HG02870 (cell line): ENCODE data around the gene MRTFB.
"Not testable (repeated sequence)": the region's sequence is repeated elsewhere in the genome, so short reads cannot be mapped to it uniquely, and the experiment has no call there.

Experiments used
- ATAC-seq: cut with Tn5 transposase; IDR thresholded peaks from one replicate; pipeline ENCODE4 v1.9.1; 2021; ENCODE audit warnings: mild to moderate bottlenecking, moderate library complexity; ENCODE audit not compliant: unreplicated experiment

Gene MRTFB

GRCh38 chr16:14070877-14071575 is at the start of gene MRTFB:
Gene MRTFB (plus strand): TSS chr16:14071319. CDS start chr16:14140607, 69,288 bp downstream.
- ATAC-seq: peak; percentile 76

GRCh38 chr16:14023526-14023925 is 47.6 kb upstream of the MRTFB start:
- ATAC-seq: not testable (repeated sequence)

GRCh38 chr16:14024283-14024682 is 46.8 kb upstream of the MRTFB start:
- no peak for ATAC-seq

- ATAC-seq: no peak
These were observed 44.4 kb upstream of the MRTFB start for GRCh38 chr16:14026572-14027285.

GRCh38 chr16:14028202-14028601 is 42.9 kb upstream of the MRTFB start:
- no peak for ATAC-seq

- no peak for ATAC-seq
These were observed 41.5 kb upstream of the MRTFB start for GRCh38 chr16:14029658-14030057.

- no peak for ATAC-seq
These were observed 36.0 kb upstream of the MRTFB start for GRCh38 chr16:14035092-14035491.

GRCh38 chr16:14036889-14037288 is 34.2 kb upstream of the MRTFB start:
- no peak for ATAC-seq

- no peak for ATAC-seq
These were observed 33.2 kb upstream of the MRTFB start for GRCh38 chr16:14037960-14038359.

- no peak for ATAC-seq
These were observed 30.0 kb upstream of the MRTFB start for GRCh38 chr16:14041164-14041563.

GRCh38 chr16:14042706-14043105 is 28.4 kb upstream of the MRTFB start:
- no peak for ATAC-seq

GRCh38 chr16:14043278-14043677 is 27.8 kb upstream of the MRTFB start:
- ATAC-seq: no peak

- ATAC-seq: no peak
These were observed 27.3 kb upstream of the MRTFB start for GRCh38 chr16:14043793-14044192.

GRCh38 chr16:14047121-14047859 is 23.8 kb upstream of the MRTFB start:
- not testable (repeated sequence) for ATAC-seq

GRCh38 chr16:14050291-14051027 is 20.7 kb upstream of the MRTFB start:
- no peak for ATAC-seq

- ATAC-seq: no peak
These were observed 19.9 kb upstream of the MRTFB start for GRCh38 chr16:14051103-14051729.

GRCh38 chr16:14056970-14057369 is 14.1 kb upstream of the MRTFB start:
- no peak for ATAC-seq

- no peak for ATAC-seq
These were observed 13.2 kb upstream of the MRTFB start for GRCh38 chr16:14057878-14058382.

- ATAC-seq: no peak
These were observed 9.3 kb upstream of the MRTFB start for GRCh38 chr16:14061732-14062259.

GRCh38 chr16:14062261-14062660 is 8.9 kb upstream of the MRTFB start:
- no peak for ATAC-seq
